Measurements from ENCODE around the gene TAS1R1. TPM values are rescaled to one million over a fixed set of nuclear protein-coding genes. Genes with fewer than 3 reads are reported as not detected.
A peak's percentile ranks its signal among the peaks of the same experiment; 100 is the strongest.

TAS1R1 gene
- total and polyA plus RNA-seq, 9 of the 15 experiments (the other 6 are each of a cell fraction or from before 2014, with no cell fraction given) = 0.06 TPM; not detected in 8

GRCh38 chr1:6554031-6554906, 838 bp upstream of the TAS1R1 start, which contains the start of gene NOL9 (continued):
- TF ChIP-seq ZBED1 (IDR thresholded peaks at IDR 0.05) (peak; percentile 43; the same call in 1 of the 2 replicates), ZSCAN29 (IDR thresholded peaks at IDR 0.05) (peak; percentile 78), MAFG (tag; conservative IDR thresholded peaks at IDR 0.05) (no peak), TAF7 (tag; IDR thresholded peaks at IDR 0.05) (peak; percentile 73), MAFF (IDR thresholded peaks at IDR 0.05; ENCODE audit: low read length) (peak; percentile 86; the same call in 1 of the 2 replicates), SIN3A (IDR thresholded peaks at IDR 0.05; ENCODE audit: borderline replicate concordance in 2 of 2, control insufficient read depth in 1 of 2, low read depth in 2 of 2, low read length in 2 of 2) (peak; percentile 86 to 94; a peak in 3 of 4 replicates), RNF2 (IDR thresholded peaks at IDR 0.05) (peak; percentile 48; the same call in 1 of the 2 replicates), TEAD4 (IDR thresholded peaks at IDR 0.05; ENCODE audit: low read length) (peak; percentile 47; the same call in 1 of the 2 replicates), TEAD4 (CRISPR knock-in tag; IDR thresholded peaks at IDR 0.05; ENCODE audit: borderline replicate concordance) (no peak), FOXA3 (CRISPR knock-in tag; conservative IDR thresholded peaks at IDR 0.05 in 1 of 2, IDR thresholded peaks at IDR 0.05 in 1 of 2) (peak in 1 of 2 experiments; percentile 73; a peak in 2 of 4 replicates), U2AF1 (optimal IDR thresholded peaks at IDR 0.05; ENCODE audit: low read depth, low read length) (peak; percentile 82), BCL6 (CRISPR knock-in tag; IDR thresholded peaks at IDR 0.05) (no peak), PHF21A (IDR thresholded peaks at IDR 0.05; ENCODE audit: borderline replicate concordance, low read depth) (peak; percentile 51; the same call in 1 of the 2 replicates), TGIF2 (CRISPR knock-in tag; IDR thresholded peaks at IDR 0.05) (peak; percentile 85; the same call in 1 of the 2 replicates), KLF6 (CRISPR knock-in tag; IDR thresholded peaks at IDR 0.05; ENCODE audit: borderline replicate concordance) (no peak), VEZF1 (CRISPR knock-in tag; IDR thresholded peaks at IDR 0.05) (peak; percentile 87), KAT2B (IDR thresholded peaks at IDR 0.05; ENCODE audit: low read depth, low read length) (no peak), NUFIP1 (IDR thresholded peaks at IDR 0.05; ENCODE audit: partially characterized antibody) (no peak), L3MBTL2 (IDR thresholded peaks at IDR 0.05) (peak; percentile 75), KDM2B (CRISPR knock-in tag; IDR thresholded peaks at IDR 0.05) (peak; percentile 76), COPS2 (conservative IDR thresholded peaks at IDR 0.05) (no peak), KLF1 (tag; IDR thresholded peaks at IDR 0.05) (0 out of 2 replicates have a peak, but pooled peaks have one; percentile 60), SP2 (IDR thresholded peaks at IDR 0.05; ENCODE audit: extremely low read depth, low read depth, low read length, poor library complexity, severe bottlenecking) (peak; percentile 70)
- TF ChIP-seq, protein P1, sequence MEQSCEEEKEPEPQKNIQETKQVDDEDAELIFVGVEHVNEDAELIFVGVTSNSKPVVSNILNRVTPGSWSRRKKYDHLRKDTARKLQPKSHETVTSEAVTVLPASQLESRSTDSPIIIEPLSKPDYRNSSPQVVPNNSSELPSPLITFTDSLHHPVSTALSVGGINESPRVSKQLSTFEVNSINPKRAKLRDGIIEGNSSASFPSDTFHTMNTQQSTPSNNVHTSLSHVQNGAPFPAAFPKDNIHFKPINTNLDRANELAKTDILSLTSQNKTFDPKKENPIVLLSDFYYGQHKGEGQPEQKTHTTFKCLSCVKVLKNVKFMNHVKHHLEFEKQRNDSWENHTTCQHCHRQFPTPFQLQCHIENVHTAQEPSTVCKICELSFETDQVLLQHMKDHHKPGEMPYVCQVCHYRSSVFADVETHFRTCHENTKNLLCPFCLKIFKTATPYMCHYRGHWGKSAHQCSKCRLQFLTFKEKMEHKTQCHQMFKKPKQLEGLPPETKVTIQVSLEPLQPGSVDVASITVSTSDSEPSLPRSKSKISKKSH (CRISPR knock-in tag; IDR thresholded peaks at IDR 0.05) = no peak
- TF ChIP-seq, protein P2, sequence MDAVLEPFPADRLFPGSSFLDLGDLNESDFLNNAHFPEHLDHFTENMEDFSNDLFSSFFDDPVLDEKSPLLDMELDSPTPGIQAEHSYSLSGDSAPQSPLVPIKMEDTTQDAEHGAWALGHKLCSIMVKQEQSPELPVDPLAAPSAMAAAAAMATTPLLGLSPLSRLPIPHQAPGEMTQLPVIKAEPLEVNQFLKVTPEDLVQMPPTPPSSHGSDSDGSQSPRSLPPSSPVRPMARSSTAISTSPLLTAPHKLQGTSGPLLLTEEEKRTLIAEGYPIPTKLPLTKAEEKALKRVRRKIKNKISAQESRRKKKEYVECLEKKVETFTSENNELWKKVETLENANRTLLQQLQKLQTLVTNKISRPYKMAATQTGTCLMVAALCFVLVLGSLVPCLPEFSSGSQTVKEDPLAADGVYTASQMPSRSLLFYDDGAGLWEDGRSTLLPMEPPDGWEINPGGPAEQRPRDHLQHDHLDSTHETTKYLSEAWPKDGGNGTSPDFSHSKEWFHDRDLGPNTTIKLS (IDR thresholded peaks at IDR 0.05; ENCODE audit: borderline replicate concordance, low read depth) = peak; percentile 98
